Endothelial cell of umbilical vein (primary cell): ENCODE data around the gene DDX47. TPM values are rescaled to one million over a fixed set of nuclear protein-coding genes. Genes with fewer than 3 reads are reported as not detected.

Experiments used
- BruUV-seq: library from RNA; stranded (reverse); fragments of 400-500 nt; replicated peaks from 2 replicates; lab custom pipeline; 2021; lab: Mats Ljungman, UMichigan
- CTCF ChIA-PET: fragments of 300-600, 350-600 bp; sonication (Branson Sonifier 250); formaldehyde crosslinking; loops from one replicate; lab custom pipeline; 2021; ENCODE audit warnings: antibody characterized with exemption, inconsistent platforms; lab: Charles Lee
- POLR2A ChIA-PET: fragments of 300-600, 350-600 bp; sonication (Branson Sonifier 250); formaldehyde crosslinking; loops from one replicate; lab custom pipeline; 2021; ENCODE audit warnings: antibody characterized with exemption, inconsistent platforms; lab: Charles Lee
- DNase-seq: peaks from one replicate; pipeline ENCODE4 v3.0.0-alpha.2; 2011; ENCODE audit warnings: low read depth, low spot score
- FAIRE-seq: peaks from 2 replicates; lab custom pipeline; 2011; peaks lifted over from hg19 to GRCh38; lab: Jason Lieb, UNC
- H2AFZ ChIP-seq: 2 replicates; pipeline ENCODE4 v1.6.0; 2012; ENCODE audit warnings: low read depth, low read length, control low read depth, inconsistent platforms
- H3K27ac ChIP-seq: 2 replicates; pipeline ENCODE4 v1.5.1; 2011; ENCODE audit warnings: low read depth, mild to moderate bottlenecking, control low read depth, low read length, moderate library complexity; ENCODE audit not compliant: insufficient read depth
- H3K27me3 ChIP-seq, 2 experiments: 2 replicates each; pipeline versions ENCODE4 v1.6.0 to v1.6.1; 2011; ENCODE audit warnings: low read length in 2 of 2, mixed read lengths in 1 of 2; ENCODE audit not compliant: control insufficient read depth in 2 of 2, insufficient read depth in 2 of 2
- H3K36me3 ChIP-seq, 2 experiments: 2 replicates in 1 of 2; 3 replicates in 1 of 2; pipeline ENCODE4 v1.5.1; 2011; ENCODE audit warnings: low read length in 2 of 2, mild to moderate bottlenecking in 1 of 2, moderate library complexity in 1 of 2; ENCODE audit not compliant: control insufficient read depth in 2 of 2, insufficient read depth in 2 of 2; ENCODE audit errors: extremely low read depth in 1 of 2
- H3K4me1 ChIP-seq: 3 replicates; pipeline ENCODE4 v1.5.1; 2011; ENCODE audit warnings: mild to moderate bottlenecking, low read length; ENCODE audit not compliant: control insufficient read depth, insufficient read depth; ENCODE audit errors: extremely low read depth
- H3K4me2 ChIP-seq: 2 replicates; pipeline ENCODE4 v1.6.1; 2011; ENCODE audit warnings: low read length, control low read depth, mixed read lengths; ENCODE audit not compliant: insufficient read depth
- H3K4me3 ChIP-seq, 3 experiments: fragments of 200-600 bp in 1 of 3; sonication (generic), shearing (Covaris generic) in 1 of 3; replicated peaks in 1 of 3; 2 replicates each; pipeline ENCODE4 v1.5.1; 2011 to 2016; ENCODE audit warnings: control low read depth in 3 of 3, low read length in 3 of 3, mild to moderate bottlenecking in 2 of 3, inconsistent platforms in 1 of 3, low read depth in 1 of 3, moderate library complexity in 1 of 3; ENCODE audit not compliant: insufficient read depth in 1 of 3
- H3K79me2 ChIP-seq: 2 replicates; pipeline ENCODE4 v1.6.0; 2012; ENCODE audit warnings: low read length, inconsistent platforms; ENCODE audit not compliant: control insufficient read depth, insufficient read depth
- H3K9ac ChIP-seq: replicated peaks from 2 replicates; pipeline ENCODE3; 2011; ENCODE audit warnings: low read length, control low read depth; ENCODE audit not compliant: insufficient read depth; ENCODE audit errors: extremely low read depth
- H3K9me1 ChIP-seq: replicated peaks from 3 replicates; pipeline ENCODE4 v1.6.0; 2011; ENCODE audit warnings: mild to moderate bottlenecking, low read length; ENCODE audit not compliant: control insufficient read depth, insufficient read depth; ENCODE audit errors: extremely low read depth
- H3K9me3 ChIP-seq: replicated peaks from 2 replicates; pipeline ENCODE4 v1.5.1; 2012; ENCODE audit warnings: low read length, inconsistent platforms; ENCODE audit not compliant: control insufficient read depth, insufficient read depth
- H4K20me1 ChIP-seq: replicated peaks from 2 replicates; pipeline ENCODE3; 2011; ENCODE audit warnings: mild to moderate bottlenecking, low read length; ENCODE audit not compliant: control insufficient read depth, insufficient read depth; ENCODE audit errors: extremely low read depth
- EZH2 ChIP-seq: IDR thresholded peaks from 2 replicates; pipeline ENCODE4 v1.6.1; 2012; ENCODE audit warnings: borderline replicate concordance, low read depth, mild to moderate bottlenecking, moderate library complexity, low read length, inconsistent platforms; ENCODE audit not compliant: severe bottlenecking
- FOS ChIP-seq: IDR thresholded peaks from 2 replicates; pipeline ENCODE4 v1.6.1; 2011; ENCODE audit warnings: mild to moderate bottlenecking, low read length, moderate library complexity, borderline replicate concordance; ENCODE audit not compliant: insufficient read depth
- GATA2 ChIP-seq: IDR thresholded peaks from 2 replicates; pipeline ENCODE4 v1.7.0; 2011; ENCODE audit warnings: low read depth, mild to moderate bottlenecking, moderate library complexity, mixed read lengths, low read length; ENCODE audit not compliant: insufficient read length, insufficient read depth
- JUN ChIP-seq: IDR thresholded peaks from 2 replicates; pipeline ENCODE4 v1.6.1; 2011; ENCODE audit warnings: borderline replicate concordance, low read depth; ENCODE audit not compliant: insufficient read length, insufficient read depth
- MAX ChIP-seq: IDR thresholded peaks from 2 replicates; pipeline ENCODE4 v1.6.1; 2011; ENCODE audit not compliant: insufficient read depth, insufficient read length
- MYC ChIP-seq: IDR thresholded peaks from one replicate; pipeline ENCODE4 v1.6.1; 2011; ENCODE audit warnings: mild to moderate bottlenecking, low read depth, low read length
- POLR2A ChIP-seq: IDR thresholded peaks from 2 replicates; pipeline ENCODE4 v1.6.1; 2012; ENCODE audit warnings: low read depth, mild to moderate bottlenecking, control low read depth, low read length
- POLR2AphosphoS5 ChIP-seq: IDR thresholded peaks from 2 replicates; pipeline ENCODE4 v1.6.1; 2012; ENCODE audit warnings: low read depth, mild to moderate bottlenecking, control low read depth, low read length, moderate library complexity; ENCODE audit not compliant: insufficient read depth
- dilution Hi-C: fragments of 300-500 bp; cut with MboI; formaldehyde crosslinking; loops from one replicate; pipeline ENCODE4 v1.15.0; 2019; ENCODE audit warnings: low sequenced_read_pairs; ENCODE audit not compliant: extremely low pct_ligation_motif_present
- intact Hi-C: fragments of 100-400 bp; cut with micrococcal nuclease; formaldehyde crosslinking; loops from one replicate; pipeline ENCODE4 v1.10.0; 2022
- polyA plus RNA-seq, 4 experiments: library from polyadenylated mRNA; depleted of rRNA in 3 of 4; stranded (reverse) in 3 of 4; unstranded in 1 of 4; fragments of >200 nt; gene quantifications; 2 replicates each; pipeline versions ENCODE4 v1.2.1 to v1.2.3, GENCODE V29; 2011 to 2012; ENCODE audit warnings: missing spikeins in 1 of 4
- total RNA-seq: library from RNA; stranded (reverse); gene quantifications from 2 replicates; pipeline ENCODE4 v1.2.3, GENCODE V29; 2021
- TF ChIP-seq, protein P1 (sequence below), 2 donors: IDR thresholded peaks; 1 replicate in 1 of 2; 2 replicates in 1 of 2; pipeline ENCODE4 v1.5.1; 2011; ENCODE audit warnings: low read length in 2 of 2, mild to moderate bottlenecking in 2 of 2, moderate library complexity in 2 of 2, control low read depth in 1 of 2, inconsistent platforms in 1 of 2, low read depth in 1 of 2; ENCODE audit not compliant: insufficient read depth in 1 of 2; ENCODE audit errors: extremely low read depth in 1 of 2

DDX47 gene
- total and polyA plus RNA-seq, 2 donors (not counting 3 experiments of a cell fraction or from before 2014, with no cell fraction given), result 73.4 to 74.6 TPM

- CTCF ChIA-PET, result interaction anchor here (0.9 to 2.1 kb wide), 2 partner anchors 8 to 188 kb away, joined by 3 to 5 read pairs; no protein-coding TSS in a partner anchor
- no peaks in the 10 kb centered on the region for H3K4me1 ChIP-seq
- H3K9me1 ChIP-seq, result no peaks in the 10 kb centered on the region
- TF ChIP-seq GATA2, result no peak
- TF ChIP-seq MYC, result no peak
- TF ChIP-seq, protein P1, sequence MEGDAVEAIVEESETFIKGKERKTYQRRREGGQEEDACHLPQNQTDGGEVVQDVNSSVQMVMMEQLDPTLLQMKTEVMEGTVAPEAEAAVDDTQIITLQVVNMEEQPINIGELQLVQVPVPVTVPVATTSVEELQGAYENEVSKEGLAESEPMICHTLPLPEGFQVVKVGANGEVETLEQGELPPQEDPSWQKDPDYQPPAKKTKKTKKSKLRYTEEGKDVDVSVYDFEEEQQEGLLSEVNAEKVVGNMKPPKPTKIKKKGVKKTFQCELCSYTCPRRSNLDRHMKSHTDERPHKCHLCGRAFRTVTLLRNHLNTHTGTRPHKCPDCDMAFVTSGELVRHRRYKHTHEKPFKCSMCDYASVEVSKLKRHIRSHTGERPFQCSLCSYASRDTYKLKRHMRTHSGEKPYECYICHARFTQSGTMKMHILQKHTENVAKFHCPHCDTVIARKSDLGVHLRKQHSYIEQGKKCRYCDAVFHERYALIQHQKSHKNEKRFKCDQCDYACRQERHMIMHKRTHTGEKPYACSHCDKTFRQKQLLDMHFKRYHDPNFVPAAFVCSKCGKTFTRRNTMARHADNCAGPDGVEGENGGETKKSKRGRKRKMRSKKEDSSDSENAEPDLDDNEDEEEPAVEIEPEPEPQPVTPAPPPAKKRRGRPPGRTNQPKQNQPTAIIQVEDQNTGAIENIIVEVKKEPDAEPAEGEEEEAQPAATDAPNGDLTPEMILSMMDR (IDR thresholded peaks at IDR 0.05; ENCODE audit: extremely low read depth in 1 of 2, insufficient read depth in 1 of 2, low read depth in 1 of 2, low read length in 2 of 2), result no peak
- no peak for TF ChIP-seq POLR2AphosphoS5
- no peak for TF ChIP-seq FOS
- TF ChIP-seq EZH2, result no peak
- no peak for TF ChIP-seq MAX
- no peak for TF ChIP-seq POLR2A
- TF ChIP-seq JUN, result no peak
- intact Hi-C loops, result no loop called here
- no peak overlapping the region for H3K4me3 ChIP-seq
- H3K79me2 ChIP-seq, result no peaks in the 10 kb centered on the region
- no peak overlapping the region for H3K9ac ChIP-seq
- H2AFZ ChIP-seq, result no peak overlapping the region
- no peaks in the 10 kb centered on the region for H4K20me1 ChIP-seq
- H3K36me3 ChIP-seq, result no peaks in the 10 kb centered on the region
- no peaks in the 10 kb centered on the region for H3K9me3 ChIP-seq
- FAIRE-seq, result no peak
- H3K27ac ChIP-seq, result no peak overlapping the region
- no peak for DNase-seq
- H3K27me3 ChIP-seq, result no peaks in the 10 kb centered on the region
- POLR2A ChIA-PET, result no interaction called here
- no peak overlapping the region for H3K4me2 ChIP-seq
- BruUV-seq, result no TSS peak
- dilution Hi-C loops, result no loop called here
Measured at GRCh38 chr12:12796928-12797793, 16.0 kb upstream of the DDX47 start.
